DMS153 treated with DMSO at 0.1 percent for 48 hours (cell line): ENCODE data around the gene SMYD4.
"Not testable (repeated sequence)": the region's sequence is repeated elsewhere in the genome, so short reads cannot be mapped to it uniquely, and the experiment has no call there.

ENCODE experiments used
- DNase-seq: peaks from one replicate; lab custom pipeline; 2025; ENCODE audit not compliant: unreplicated experiment; lab: John Stamatoyannopoulos, UW

SMYD4 gene

DNA sequence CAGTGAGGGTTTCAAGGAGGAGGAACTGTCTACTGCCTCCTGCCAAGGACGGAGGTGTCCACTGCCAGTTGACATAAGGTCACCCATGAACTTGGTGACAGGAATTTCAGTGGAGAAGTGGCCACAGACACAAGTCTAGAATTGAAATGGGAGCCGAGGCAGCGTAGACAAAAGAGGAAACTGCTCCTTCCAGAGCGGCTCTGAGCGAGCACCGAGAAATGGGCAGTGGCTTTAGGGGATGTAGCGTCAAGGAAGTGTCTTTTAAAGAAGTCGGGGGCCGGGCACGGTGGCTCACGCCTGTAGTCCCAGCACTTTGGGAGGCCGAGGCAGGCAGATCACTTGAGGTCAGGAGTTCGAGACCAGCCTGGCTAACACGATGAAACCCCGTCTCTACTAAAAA, 70.9 kb downstream of the SMYD4 start:
- no peak for DNase-seq

DNA sequence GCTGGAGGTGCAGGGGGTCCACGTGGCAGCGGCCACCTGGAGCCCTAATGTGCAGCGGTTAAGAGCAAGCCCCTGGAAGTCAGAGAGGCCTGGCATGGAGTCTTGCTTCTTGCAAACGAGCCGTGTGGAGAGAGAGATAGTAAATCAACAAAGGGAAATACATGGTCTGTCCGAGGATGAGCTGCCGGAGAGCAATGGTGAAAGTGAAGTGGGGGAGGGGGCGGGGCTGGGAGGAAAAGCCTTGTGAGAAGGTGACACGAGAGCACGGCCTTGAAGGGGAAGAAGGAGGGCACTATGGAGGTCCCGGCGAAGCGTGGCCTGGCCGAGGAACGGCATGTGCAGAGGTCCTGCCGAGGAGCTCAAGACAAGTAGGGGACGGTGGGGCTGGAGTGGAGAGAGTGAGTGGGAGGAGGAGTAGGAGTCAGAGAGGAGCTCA, 73.9 kb downstream of the SMYD4 start:
- DNase-seq: no peak

DNA sequence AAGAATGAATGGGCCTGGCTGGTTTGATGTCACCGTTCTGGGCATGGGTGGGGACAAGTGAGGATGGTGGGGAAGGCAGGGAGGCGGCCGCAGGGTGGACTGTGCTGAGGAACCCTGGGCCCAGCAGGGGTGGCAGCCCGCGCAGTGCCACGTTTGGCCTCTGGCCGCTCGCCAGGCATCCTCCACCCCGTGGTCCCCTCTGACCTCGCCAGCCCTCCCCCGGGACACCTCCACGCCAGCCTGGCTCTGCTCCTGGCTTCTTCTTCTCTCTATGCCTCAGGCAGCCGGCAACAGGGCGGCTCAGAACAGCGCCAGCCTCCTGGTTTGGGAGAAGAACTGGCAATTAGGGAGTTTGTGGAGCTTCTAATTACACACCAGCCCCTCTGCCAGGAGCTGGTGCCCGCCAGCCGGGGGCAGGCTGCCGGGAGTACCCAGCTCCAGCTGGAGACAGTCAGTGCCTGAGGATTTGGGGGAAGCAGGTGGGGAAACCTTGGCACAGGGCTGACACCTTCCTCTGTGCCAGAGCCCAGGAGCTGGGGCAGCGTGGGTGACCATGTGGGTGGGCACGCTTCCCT, 74.4 kb downstream of the SMYD4 start:
- DNase-seq: no peak

GRCh38 chr17:1754430-1755112, 75.1 kb downstream of the SMYD4 start:
- DNase-seq: no peak

DNA sequence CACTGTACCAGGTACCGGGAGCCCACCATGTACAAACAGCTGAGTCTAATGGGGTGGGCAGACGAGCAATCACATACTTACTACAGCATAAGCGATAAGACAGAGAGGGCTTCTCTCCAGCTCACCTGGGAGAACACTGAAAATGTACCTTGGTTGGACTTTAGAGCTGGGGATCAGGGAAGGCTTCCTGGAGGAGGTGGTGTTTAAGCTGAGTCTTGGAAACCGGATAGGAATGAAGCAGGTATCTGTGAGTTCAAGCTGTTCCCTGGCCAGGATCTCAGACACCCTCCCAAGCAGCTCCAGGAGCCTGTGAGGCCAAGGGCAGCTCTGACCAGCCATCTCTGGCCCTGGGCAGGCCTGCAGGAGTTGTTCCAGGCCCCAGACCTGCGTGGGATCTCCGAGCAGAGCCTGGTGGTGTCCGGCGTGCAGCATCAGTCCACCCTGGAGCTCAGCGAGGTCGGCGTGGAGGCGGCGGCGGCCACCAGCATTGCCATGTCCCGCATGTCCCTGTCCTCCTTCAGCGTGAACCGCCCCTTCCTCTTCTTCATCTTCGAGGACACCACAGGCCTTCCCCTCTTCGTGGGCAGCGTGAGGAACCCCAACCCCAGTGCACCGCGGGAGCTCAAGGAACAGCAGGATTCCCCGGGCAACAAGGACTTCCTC, 75.8 kb downstream of the SMYD4 start:
- DNase-seq: no peak

DNA sequence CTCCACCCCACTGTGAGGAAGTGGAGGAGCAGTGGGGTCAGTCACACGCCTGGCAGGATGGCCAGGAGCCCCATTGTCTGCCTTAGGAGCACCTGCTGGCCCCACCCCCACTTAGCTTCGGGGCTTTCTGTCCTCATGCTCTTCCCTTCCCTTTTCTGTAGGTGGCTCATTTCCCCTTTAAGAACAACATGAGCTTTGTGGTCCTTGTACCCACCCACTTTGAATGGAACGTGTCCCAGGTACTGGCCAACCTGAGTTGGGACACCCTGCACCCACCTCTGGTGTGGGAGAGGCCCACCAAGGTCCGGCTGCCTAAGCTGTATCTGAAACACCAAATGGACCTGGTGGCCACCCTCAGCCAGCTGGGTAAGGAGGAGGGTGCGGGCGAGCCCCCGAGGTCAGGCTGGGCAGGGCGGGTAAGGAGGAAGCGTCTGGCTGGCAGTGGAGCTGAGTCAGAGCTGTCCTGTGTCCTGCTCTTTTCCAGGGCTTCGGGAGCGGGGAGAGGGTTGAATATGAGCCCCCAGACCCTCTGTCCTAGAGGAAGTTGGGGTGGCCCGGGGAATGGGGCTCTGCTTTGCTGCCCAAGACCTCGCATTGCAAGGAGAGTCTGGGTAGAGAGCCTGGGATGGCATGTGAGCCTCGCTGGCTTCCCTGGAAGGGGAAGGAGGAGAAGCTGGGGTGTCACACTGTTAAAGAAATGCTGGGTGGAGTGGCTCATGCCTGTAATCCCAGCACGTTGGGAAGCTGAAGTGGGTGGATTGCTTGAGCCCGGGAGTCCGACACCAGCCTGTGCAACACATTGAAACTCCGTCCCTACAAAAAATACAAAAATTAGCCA, 77.1 kb downstream of the SMYD4 start:
- DNase-seq: peak; percentile 25

DNA sequence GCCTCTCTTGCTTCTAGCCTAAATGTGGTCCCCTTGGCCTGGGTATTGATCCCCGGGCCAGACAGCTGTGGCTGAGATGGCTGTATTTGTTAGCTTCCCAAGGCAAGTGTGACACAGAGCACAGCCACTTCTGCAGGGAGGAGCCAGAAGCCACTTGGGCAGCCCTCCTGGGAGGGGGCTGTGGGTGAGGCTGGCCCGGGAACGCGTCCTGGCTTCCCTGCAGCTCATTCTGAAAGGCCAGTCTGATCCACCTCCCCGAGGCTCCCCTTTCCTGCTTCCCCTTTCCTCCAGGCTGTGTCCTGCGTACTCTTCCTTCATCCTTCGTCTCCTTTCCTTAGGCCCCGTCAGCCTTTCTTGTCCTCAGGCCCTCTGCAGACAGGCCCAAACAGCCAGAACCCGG, 79.1 kb downstream of the SMYD4 start:
- DNase-seq: no peak

DNA sequence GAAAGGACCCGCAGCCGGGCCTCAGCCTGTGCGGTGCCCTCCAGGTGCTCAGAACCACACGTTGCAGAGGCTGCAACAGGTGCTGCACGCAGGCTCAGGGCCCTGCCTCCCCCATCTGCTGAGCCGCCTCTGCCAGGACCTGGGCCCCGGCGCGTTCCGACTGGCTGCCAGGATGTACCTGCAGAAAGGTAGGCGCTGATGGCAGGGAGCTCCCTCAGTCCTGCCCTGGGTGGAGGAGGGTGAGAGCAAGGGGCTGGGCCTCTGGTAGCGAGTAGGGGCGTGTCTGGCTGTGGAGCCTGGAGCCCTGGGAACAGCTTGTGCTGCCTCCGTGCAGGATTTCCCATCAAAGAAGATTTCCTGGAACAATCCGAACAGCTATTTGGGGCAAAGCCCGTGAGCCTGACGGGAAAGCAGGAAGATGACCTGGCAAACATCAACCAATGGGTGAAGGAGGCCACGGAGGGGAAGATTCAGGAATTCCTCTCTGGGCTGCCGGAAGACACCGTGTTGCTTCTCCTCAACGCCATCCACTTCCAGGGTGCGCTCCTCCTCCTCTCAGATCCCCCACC, 82.6 kb downstream of the SMYD4 start:
- no peak for DNase-seq

GRCh38 chr17:1745513-1746020, 84.1 kb downstream of the SMYD4 start:
- DNase-seq: no peak

DNA sequence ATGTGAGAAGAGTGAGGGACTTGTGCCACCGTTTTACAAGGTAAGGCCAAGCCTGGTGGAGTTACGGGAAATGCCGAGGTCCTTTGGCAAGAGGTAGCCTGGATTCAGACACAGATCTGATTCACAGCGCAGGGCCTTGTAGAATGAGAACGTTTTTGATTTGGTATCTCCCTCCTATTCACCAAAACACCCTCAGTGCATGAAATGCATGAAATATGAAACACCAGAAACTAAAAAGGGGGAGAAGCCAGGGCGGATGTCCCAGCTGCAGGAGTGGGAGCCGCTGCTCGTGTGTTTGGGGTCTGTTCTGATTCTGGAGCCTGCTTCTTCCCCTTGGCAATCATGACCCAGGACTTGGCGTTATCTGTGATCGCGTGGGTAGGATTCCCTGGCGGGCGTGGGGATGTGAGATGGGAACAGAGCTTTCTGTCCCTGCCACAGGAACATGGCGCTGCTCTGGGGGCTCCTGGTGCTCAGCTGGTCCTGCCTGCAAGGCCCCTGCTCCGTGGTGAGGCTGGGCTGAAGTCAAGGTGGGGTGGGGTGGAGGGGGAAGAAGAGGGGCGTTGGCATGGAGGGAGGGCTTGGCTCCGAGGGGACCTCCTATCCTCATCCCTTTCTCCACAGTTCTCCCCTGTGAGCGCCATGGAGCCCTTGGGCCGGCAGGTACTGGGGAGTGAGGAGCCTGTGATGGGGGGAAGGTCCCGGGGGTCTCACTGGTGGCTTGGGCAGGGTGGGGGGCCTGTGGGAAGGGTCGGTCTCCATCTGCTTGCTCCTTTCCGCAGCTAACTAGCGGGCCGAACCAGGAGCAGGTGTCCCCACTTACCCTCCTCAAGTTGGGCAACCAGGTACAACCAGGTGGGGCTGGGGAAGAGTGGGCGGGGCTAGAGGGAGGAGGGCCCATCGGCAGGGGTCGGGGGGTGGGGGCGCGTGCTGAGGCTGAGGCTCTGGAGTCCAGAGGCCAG, 84.9 kb downstream of the SMYD4 start:
- DNase-seq: no peak

GRCh38 chr17:1743088-1743439, 86.6 kb downstream of the SMYD4 start:
- DNase-seq: no peak

- no peak for DNase-seq
Measured at GRCh38 chr17:1742371-1743087, 87.2 kb downstream of the SMYD4 start, which contains the start of gene SERPINF2. SERPINF2 (plus strand) TSS chr17:1742871; CDS start chr17:1744996, 2,125 bp downstream.

- DNase-seq: not testable (repeated sequence)
Measured at GRCh38 chr17:1741899-1742298, 87.8 kb downstream of the SMYD4 start.

GRCh38 chr17:1737531-1738291, 92.0 kb downstream of the SMYD4 start:
- no peak for DNase-seq

DNA sequence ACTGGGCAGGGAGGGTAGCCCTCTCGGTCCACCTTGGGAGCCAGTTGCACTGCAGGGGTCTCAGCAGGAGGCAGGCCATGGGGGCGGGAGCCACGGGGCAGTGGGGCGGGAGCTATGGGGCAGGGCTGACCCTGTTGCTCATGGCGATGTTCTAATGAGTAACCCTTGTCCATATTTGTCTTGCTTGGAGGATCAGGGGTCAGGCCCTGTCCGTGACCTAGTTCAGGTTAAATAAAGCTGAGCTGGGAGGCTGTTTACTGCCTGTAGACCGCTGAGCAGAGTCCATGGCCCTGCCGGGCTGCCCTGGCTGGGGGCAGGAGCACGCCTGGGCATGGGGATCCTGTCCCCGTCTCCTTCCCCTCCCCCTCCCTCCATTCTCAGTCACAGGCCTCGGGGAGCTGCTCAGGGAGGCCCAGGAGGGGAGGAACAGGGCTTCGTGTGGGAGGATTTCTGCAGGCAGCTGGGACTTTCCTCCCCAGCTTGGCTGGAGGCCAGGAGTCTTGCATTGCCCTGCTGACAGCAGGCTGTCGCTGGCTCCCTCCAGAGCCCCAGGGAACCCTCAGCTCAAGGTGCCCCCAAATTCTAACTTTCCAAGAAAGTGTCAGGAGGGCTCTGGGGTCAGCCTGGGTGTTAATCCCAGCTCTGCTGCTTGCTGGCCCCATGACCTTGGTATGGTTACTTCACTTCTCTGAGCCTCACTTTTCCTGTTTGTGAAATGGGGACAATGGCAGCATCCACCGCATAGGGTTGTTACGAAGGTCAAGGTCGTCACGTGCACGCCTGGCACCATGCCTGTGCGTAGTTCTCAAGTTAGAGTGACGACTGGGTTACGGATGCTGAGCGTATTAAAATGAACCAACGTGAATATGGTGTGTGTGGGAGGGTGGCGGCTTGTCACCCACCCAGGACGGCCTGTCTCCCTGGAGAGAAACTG, 93.1 kb downstream of the SMYD4 start:
- DNase-seq: no peak

DNA sequence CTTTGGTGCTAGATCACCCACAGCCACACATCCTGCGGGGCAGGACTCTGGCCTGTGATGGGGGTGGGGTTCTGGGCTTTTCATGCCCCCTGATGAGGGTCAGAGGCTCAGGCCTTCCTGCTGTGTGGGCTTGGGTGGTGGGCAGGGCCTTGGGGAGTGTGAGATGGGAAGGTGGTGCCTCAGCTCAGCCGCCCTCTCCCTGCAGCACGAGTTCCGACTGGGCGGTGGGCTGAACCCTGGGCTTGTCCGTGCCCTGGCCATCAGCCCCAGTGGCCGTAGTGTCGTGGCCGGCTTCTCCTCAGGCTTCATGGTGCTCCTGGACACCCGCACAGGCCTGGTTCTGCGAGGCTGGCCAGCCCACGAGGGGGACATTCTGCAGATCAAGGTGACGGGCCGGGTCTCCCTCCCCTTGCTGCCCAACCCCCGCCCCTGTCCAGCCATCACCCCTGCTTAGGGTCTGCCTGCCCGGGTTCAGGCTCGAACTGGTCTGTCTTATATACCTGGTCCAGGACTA, 93.8 kb downstream of the SMYD4 start:
- DNase-seq: no peak

GRCh38 chr17:1735418-1735817, 94.3 kb downstream of the SMYD4 start:
- DNase-seq: no peak
